Forelimb muscle (tissue), 1 donor: ENCODE results near the gene PAM. TPM values are rescaled to one million over a fixed set of nuclear protein-coding genes. Genes with fewer than 3 reads are reported as not detected.

Experiments used
- DNase-seq: peaks from one replicate; pipeline ENCODE4 v3.0.0-alpha.2; 2013; ENCODE audit warnings: low read depth
- polyA plus RNA-seq: library from polyadenylated mRNA; unstranded; fragments of 120-200 nt; gene quantifications from one replicate; pipeline ENCODE4 v1.2.1, GENCODE V29; 2013; ENCODE audit not compliant: insufficient read length

The PAM gene
- polyA plus RNA-seq, 1 donor: 90.5 TPM

DNA sequence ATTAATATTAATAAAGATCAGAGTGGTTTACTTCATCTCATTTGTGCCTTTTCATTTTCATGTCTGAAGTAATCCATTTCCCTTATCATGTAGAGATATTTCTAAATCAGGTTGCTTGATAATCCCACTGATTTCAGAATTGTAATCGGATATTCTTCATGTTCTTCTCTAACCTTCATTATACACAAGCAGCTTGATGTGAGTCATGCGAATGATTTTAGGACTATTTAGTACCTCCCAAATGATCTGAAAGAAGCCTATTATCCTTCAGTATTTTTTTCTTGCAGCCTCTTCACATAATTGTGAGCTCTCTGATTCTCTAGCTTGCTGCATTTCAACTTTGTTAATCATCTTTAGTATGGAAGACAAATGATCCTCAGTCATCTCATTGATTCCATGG, 182.8 kb downstream of the PAM start:
- DNase-seq: no peak

DNA sequence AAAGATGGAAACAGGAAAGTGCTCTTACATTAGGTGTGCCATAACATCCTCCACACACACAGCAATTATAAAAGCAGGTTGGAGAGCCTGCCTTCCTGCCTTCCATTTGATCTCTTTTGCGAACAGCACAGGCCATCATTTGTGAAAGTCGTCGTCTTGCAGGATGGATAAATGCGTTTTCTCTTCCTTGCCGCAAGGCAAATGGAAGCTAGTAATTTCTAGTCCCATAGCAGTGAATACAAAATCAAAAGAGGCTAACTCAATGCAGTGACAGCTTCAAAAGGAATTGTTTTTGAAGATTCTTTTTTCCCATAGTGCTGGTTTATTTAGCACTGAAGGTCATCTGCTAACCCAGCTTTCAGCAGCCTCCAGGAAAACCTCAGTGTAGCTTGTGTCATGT, 186.0 kb downstream of the PAM start:
- no peak for DNase-seq

DNA sequence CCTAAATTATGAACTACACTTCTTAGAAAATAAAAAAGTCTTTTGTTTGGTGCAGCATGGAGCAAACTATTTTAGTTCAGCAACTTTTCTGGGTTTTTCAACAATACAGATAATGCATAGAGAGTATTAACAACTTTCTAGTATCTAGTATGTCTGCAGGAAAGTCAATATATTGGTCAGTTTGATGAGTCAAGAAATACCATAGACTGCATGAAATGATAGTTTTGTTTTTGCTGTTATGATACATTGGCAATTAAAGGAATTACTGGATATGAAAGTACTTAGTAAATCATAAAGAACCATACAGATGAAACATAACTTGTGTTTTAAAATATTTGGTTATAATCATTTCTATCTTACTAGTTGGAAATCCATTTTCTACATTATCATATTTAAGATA, 191.3 kb downstream of the PAM start:
- DNase-seq: no peak

DNA sequence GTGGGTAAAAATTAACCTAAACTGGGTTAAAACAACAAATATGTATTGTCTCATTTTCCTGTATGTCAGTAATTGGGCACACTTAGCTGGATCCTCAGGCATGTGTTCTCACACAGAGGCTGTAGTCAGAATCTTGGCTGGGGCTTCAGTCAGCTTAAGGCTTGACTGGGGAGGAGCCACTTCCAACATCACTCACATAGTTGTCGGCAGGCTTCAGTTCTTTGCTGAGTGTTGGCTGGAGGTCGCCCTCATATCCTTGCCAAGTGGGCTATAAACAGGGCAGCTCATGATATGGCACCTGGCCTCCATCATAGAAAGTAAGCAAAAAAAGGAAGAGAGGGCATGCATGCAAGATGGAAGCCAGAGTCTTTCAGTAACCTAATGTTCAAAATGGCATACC, 191.9 kb downstream of the PAM start:
- DNase-seq: no peak

DNA sequence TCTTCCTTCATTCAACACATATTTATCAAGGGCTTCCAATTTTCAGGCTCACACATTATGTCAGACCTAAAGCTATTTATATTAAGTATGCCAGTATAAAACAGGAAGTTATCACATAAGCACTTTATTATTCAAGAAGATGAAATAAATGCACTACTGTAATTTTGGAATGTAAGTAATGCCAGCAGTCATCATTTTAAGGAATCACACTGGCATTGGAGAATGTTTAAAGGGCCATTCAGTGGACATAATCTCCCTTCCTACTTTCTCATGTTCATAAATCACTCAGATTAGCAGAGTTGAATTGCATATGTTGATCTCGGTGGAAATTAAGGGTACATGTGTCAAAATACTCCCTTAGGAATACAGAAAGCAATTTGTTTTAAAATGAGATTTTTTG, 200.4 kb downstream of the PAM start:
- DNase-seq: no peak

DNA sequence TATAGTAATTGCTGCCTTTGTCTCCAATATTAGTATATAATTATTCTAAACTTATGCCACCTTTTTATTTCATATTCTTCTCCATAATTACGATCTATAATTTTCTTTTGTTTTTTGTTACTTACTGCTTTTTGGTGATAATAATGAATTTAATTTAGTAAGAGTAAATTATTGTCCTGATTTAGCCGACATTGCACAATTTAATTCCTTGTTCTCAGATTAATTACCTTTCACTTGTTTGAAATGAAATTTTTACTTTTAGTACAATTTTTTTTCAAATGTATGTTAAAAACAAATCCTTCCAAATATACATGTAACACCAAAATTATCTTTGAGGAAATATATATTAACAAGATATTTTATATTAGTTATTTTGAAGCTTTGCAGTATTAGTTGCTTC, 201.5 kb downstream of the PAM start:
- no peak for DNase-seq

DNA sequence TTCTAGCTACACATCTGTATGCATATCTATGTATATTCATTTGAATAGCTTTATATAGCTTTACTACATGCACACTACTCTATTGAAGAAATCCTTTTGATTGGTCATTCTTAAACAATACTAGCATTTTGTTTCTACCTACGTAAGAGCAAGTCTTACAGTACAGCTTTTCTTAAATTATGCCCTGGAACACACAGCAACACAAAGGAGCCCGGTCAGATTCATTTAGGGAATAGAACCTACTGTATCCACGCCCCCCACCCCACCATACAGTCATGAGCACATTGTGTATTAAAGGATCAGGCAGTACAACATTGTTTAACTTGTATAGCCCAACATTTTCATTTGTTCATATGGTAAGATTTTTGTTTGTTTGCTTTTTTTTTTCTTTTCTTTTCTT, 202.0 kb downstream of the PAM start:
- no peak for DNase-seq

DNA sequence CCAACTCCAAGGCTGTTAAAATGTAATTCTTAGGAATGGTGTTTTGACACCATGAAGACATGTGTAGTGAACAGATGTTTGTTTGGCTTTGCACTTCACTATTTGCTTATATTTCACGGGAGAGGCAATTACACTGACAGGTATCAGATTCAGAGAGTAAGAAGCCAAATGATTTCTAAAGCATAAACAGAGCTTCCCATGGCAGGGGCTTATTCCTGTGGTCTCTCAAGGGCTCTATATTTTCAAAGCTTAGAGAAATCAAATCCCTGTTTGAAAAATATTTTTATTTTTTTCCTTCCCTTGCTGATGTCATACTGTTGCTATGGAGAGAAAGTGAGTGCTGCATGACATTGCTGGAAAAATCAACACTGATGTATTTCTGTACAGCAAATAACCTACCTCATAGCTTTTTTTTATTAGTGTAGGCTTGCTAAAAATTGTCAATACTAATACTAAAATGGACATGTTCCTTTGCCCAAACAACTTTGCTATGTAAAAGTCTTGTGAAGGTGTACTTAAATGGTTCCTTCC, 203.4 kb downstream of the PAM start:
- DNase-seq: peak; percentile 11

DNA sequence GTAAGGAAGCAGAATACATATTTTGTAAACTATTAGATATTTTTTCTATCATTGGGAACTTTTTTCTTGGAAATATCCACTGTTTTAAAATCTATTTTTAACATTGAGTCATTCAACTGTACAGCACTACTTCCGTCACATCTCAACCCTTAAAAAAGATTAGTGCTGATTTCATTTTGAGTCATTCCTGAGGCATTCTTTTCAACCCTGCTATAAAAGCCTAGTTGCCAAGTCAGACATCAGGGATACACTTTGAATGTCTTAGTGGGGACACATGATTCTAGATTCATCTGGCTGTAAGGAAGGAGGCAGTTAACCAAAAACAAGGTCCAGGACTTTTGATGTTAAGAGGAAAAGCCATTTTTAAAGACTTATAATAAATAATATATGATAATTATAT, 203.9 kb downstream of the PAM start:
- DNase-seq: no peak

DNA sequence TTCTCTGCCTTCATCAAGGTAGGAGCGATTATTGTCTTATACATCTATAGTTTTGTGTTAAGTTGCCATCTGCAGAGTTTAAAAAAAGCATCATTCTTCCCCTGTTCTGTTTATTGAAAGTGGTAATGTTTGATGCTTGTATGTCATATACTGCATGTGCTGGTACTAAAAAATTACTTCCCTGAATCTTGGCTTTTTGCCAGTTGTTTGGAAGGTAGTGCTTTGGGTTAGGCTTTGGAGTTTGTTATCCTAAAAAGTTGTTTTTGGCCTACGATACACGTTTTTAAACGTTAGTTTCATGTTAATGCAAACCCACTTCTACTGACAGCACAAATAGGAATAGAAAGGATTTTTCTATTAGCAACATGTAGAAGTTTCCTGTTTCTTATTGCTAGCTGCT, 206.6 kb downstream of the PAM start:
- DNase-seq: no peak

DNA sequence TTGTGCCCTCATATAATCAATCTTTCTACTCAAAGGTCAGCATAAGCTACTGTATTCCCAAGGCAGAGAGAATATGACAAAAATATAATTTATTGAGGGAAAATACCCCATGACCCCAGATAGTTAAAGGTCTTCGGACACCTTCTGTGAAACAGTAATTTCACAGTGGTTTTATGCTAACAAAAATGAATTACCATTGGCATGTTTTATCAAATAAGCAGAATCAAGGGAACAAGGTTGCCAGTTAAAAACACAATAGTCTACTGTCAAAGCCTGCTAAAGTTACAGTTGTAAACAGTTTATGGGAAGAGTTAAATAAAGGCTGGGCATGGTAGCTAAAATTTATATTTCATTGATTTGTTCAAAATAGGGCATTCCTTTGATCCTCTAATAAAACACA, 210.5 kb downstream of the PAM start:
- DNase-seq: no peak

DNA sequence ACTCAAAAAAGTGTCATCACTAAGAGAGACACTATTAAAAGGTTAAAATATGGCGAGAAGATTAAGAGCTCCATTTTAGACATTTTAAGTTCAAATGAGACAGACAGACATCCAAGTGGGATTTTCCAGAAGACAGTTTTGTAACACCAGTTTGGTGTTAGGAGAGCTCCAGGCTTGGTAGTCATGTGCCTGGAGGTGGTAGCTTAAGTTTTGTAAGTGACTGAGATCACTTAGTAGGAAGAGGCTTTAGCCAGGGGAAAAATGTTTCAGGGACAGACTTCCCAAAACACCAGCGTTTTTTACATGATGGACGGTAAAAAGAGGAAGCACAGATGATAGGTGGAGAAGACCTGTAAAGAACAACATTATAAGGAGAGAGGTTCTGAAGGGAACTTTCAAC, 214.5 kb downstream of the PAM start:
- no peak for DNase-seq

DNA sequence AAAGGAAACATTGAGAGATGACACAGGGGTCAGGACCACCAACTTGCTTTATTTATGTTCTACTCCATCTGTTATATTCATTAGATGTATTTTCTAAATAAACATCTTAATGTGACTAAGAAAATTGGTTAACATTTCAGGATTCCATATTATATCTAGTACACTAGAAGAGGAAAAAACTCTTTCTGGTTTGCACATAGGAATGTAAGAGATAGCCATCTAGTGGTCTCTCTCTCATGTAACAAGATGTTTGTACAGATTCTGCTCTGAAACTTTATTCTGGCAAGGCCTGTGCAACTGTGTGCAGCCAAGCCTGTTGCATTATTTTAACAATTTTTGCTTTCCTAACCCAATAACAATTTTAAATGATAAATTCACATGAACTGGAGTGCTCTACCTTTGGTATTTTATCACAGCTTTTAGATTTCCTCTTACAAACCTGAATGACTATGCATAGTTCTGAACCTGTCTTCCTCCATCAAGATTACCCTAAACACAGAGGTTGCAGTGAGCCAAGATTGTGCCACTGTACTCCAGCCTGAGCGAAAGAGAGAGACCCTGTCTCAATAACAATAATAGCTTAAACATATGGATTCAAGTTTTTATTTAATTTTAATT, 216.7 kb downstream of the PAM start:
- DNase-seq: peak; percentile 28

DNA sequence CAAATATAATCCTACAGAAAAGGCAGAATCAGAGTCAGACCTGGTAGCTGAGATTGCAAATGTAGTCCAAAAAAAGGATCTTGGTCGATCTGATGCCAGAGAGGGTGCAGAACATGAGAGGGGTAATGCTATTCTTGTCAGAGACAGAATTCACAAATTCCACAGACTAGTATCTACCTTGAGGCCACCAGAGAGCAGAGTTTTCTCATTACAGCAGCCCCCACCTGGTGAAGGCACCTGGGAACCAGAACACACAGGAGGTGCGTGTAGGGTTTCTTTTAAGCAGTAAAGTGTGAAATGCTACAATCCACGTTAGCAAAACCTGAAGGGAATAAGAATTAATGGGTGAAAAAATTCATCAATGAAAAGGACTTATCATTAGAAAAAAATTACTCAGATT, 219.1 kb downstream of the PAM start:
- no peak for DNase-seq

DNA sequence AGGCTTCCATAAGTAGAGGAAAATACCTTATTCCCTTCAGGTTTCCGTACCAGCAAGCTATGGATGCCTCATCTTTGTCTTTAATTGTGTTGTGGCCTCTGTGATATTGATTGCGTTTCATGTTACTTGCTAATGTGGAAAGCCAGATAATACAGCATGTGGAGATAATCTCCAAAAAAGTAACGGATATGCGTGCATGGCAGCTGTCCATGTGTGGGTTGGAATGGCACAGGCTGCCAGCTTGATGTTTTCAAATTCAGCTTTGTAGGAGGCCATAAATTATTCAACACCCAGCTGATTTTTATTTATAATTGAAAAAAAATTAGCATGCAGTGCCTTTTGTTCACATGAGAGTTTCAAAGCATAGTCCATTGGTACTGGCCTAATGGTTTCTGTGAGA, 219.9 kb downstream of the PAM start:
- no peak for DNase-seq

DNA sequence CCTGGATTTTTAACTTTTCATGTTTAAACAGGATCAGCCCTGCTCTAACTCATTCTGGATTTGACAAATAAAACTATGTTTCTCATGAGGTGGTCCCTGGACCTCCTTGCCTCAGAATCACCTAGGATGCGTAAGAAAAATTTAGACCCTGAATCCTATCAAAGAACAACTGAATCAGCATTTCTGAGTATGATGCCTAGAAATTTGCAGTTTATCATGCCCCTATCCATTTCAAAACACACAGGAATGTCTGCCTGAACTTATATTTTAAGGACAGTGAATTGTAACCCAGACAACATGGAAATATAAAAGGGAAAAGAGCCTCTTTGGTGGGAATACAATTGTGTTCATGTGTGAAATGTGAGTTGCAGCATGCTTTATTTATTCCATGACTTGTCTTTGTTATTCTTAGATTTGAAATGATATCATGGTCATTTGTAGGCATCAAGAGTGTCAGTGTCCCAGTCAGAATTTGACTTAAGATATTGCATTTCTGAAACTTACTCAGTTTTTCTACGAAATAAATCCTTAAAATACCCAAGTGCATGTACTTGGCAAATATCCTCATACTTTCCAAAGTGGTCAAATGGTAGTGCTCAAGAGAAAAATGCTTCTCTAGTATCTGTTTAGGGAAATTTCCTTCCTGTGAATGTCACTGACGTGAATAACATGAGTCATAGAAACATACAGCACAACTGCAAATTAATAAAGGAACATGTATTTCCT, 220.5 kb downstream of the PAM start:
- DNase-seq: no peak

DNA sequence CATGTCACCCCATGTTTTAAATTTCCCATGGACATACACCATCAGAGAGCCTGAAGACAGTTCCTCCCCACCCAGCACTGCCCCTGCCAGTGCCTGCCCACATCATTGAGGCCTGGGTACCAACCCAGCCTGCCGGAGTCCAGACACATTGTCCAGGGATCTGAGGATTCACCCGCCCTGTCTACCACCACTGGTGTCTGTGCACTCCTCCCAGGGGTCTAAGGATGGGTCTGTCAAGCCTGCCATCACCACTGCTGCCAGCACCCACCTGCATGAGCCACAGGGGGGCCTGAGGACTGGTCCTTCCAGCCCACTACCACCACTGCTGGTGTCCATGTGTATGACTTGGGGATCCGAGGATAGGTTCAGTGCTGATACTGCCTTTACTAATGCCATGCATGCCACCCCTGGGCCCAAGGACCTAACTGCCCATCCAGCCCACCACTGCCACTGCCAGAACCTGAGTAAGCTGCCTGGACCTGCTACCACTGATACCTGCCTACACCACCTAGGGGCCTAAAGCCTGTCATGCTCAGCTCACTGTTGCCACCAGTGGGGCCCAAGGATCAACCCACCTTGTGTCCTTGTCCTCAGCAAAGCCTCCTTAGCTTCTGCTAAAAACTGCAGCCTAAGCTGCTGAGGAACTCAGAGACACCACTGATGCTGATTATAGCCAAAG, 227.0 kb downstream of the PAM start:
- DNase-seq: no peak

DNA sequence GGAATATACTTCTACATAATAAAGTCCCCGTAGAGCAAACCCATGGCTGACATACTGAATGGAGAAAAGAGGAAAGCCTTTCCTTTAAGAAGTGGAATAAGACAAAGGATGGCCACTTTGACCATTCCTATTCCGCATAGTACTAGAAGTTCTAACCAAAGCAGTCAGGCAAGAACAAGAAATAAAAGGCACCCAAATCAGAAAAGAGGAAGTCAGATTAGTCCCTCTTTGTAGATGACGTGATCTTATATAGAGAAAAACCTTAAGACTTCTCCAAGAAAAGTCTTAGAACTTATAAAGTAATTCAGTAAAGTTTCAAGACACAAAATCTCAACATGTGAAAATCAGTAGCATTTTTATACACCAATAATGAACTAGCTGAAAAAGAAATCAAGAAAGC, 231.0 kb downstream of the PAM start:
- DNase-seq: no peak

DNA sequence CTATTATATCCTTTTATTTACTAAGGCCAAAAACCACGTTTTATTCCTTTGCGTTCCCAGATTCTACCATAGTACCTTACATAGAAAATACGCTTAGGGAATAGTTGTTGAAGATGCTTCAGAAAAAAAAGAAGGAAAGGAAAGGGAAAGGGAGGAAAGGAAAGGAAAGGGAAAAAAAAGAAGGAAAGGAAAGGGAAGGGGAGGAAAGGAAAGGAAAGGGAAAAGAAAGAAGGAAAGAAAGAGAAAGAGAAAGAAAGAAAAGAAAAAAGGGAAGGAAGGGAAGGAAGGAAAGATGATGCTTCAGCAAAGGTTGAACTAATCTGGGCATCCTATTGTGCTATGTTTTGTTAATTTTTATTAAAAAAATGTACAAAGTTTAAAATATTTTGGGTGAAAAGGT, 233.4 kb downstream of the PAM start:
- DNase-seq: no peak

DNA sequence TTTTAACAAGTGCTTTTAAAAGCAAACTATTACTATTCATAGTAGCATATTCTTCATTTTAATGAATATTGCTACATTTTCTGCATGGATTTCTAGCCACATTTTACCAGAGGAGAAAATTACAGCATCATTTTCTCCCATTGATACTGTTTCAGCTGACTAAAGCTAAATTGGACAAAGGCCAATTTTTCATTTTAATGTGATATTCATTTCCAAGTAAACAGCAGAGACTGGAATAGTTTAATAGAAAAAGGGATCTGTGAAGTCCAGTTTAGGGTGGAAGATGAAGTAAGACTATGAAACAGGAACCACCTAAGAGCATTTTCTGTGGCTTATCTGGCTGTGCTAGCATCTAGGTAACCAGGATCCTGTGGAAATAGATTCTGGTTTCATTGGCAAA, 236.7 kb downstream of the PAM start:
- no peak for DNase-seq

DNA sequence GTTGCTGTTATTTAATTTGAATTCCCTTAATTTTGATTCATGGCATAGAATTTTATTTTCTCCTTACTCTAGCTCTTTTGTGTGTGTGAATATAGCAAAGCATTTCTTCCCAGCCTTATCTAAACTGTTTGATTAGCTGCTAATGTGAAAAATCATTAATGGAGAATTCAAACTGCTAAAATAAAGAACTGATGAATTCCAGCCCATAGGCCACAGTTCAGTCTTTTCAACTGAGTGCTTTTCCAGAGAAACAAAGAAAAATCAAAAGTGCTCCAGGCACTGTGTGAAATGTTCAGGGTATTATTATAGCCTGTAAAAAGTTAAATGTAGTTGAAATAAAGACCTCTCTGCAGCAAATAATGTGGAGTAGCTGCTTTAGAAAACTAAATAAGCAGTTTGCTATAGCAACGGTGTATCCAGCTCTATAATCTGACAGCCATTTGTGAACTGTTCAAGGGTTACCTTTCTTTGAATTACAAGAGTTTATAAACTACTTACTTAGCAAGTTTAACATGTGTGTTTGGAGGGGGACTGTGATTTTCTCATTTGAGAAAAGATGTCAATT, 241.0 kb downstream of the PAM start:
- no peak for DNase-seq

DNA sequence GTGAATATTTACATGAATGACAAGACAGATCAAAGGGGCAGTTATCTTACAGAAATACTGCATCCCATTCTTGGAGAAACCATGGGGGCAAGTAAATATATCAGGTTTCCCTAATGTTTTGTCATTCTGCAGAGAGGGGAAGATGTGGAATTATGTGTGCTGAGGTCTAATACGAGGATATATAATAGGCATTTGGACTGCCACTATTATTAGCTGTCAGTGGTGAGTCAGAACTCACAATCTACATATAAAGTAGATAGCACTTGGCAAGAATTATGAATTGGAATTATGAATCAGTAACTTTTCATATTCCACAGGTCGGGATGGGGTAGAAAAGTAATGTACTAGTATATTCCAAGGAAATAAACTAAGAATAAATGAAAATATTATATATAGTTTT, 243.1 kb downstream of the PAM start:
- DNase-seq: no peak

DNA sequence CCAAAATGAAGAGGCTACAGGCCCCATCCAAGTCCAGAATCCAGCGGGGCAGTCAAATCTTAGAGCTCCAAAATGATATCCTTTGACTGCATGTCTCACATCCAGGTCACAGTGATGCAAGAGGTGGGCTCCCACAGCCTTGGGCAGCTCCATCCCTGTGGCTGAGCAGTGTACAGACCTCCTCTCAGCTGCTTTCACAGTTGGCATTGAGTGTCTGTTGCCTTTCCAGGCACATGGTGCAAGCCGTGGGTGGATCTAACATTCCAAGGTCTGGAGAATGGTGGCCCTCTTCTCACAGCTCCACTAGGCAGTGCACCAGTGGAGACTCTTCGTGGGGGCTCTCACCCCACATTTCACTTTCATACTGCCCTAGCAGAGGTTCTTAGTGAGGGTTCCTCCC, 244.1 kb downstream of the PAM start:
- no peak for DNase-seq
